H1 (cell line): ENCODE measurements around the gene IRX4.
"Not testable (repeated sequence)": the region's sequence is repeated elsewhere in the genome, so short reads cannot be mapped to it uniquely, and the experiment has no call there.

Experiments used
- CHD2 ChIP-seq: IDR thresholded peaks from 2 replicates; pipeline ENCODE4 v1.6.1; 2012; ENCODE audit warnings: low read length, improper control_type of control experiment
- CTCF ChIP-seq, 3 experiments: IDR thresholded peaks; 1 replicate in 2 of 3; 2 replicates in 1 of 3; pipeline versions ENCODE4 v1.5.1 to v1.6.1; 2011; ENCODE audit warnings: low read length in 3 of 3, mild to moderate bottlenecking in 3 of 3, inconsistent platforms in 2 of 3, low read depth in 1 of 3, moderate library complexity in 1 of 3; ENCODE audit not compliant: insufficient read depth in 1 of 3; ENCODE audit errors: control extremely low read depth in 1 of 3
- MAX ChIP-seq: IDR thresholded peaks from 2 replicates; pipeline ENCODE4 v1.6.1; 2012; ENCODE audit warnings: inconsistent platforms
- RFX5 ChIP-seq: IDR thresholded peaks from 2 replicates; pipeline ENCODE4 v1.6.1; 2011; ENCODE audit warnings: low read depth, low read length, improper control_type of control experiment, borderline replicate concordance

- TF ChIP-seq CTCF (IDR thresholded peaks at IDR 0.05; ENCODE audit: control extremely low read depth in 1 of 3, insufficient read depth in 1 of 3, low read depth in 1 of 3, low read length in 3 of 3); RFX5; MAX; CHD2: not testable (repeated sequence)
Measured at GRCh38 chr5:1843761-1844160, 39.0 kb downstream of the IRX4 start.
